Activated CD4-positive, alpha-beta T cell treated with anti-CD3 and anti-CD28 coated beads for 24 hours (primary cell): Measurements from ENCODE around the gene ADGRB2.

Experiments used
- DNase-seq, 2 donors: peaks; one replicate each; pipeline ENCODE4 v3.0.0-alpha.2; 2020; ENCODE audit warnings: low read depth in 2 of 2

Gene ADGRB2

GRCh38 chr1:31795801-31796621 is 31.9 kb upstream of the ADGRB2 start:
- no peak for DNase-seq

GRCh38 chr1:31795096-31795675 is 31.0 kb upstream of the ADGRB2 start:
- DNase-seq: no peak

GRCh38 chr1:31793586-31794285 is 29.6 kb upstream of the ADGRB2 start:
- no peak for DNase-seq

GRCh38 chr1:31793086-31793485 is 28.9 kb upstream of the ADGRB2 start:
- DNase-seq: no peak

GRCh38 chr1:31792541-31792940 is 28.4 kb upstream of the ADGRB2 start:
- no peak for DNase-seq

- no peak for DNase-seq
These were observed 28.0 kb upstream of the ADGRB2 start for GRCh38 chr1:31792116-31792515.

GRCh38 chr1:31791131-31791858 is 27.2 kb upstream of the ADGRB2 start:
- DNase-seq: no peak

GRCh38 chr1:31790641-31791091 is 26.5 kb upstream of the ADGRB2 start:
- DNase-seq: no peak

GRCh38 chr1:31790140-31790539 is 26.0 kb upstream of the ADGRB2 start:
- no peak for DNase-seq

- peak; percentile 96 to 99 for DNase-seq
These were observed 25.3 kb upstream of the ADGRB2 start for GRCh38 chr1:31789259-31790065.

- no peak for DNase-seq
These were observed 24.7 kb upstream of the ADGRB2 start for GRCh38 chr1:31788825-31789256.

GRCh38 chr1:31788138-31788824 is 24.1 kb upstream of the ADGRB2 start:
- DNase-seq: peak; percentile 85 to 95

- no peak for DNase-seq
These were observed 23.6 kb upstream of the ADGRB2 start for GRCh38 chr1:31787786-31788137.

GRCh38 chr1:31787261-31787660 is 23.1 kb upstream of the ADGRB2 start:
- DNase-seq: no peak

GRCh38 chr1:31786366-31787060 is 22.4 kb upstream of the ADGRB2 start:
- no peak for DNase-seq

GRCh38 chr1:31785947-31786290 is 21.8 kb upstream of the ADGRB2 start:
- no peak for DNase-seq

- no peak for DNase-seq
These were observed 21.1 kb upstream of the ADGRB2 start for GRCh38 chr1:31785020-31785946.

- DNase-seq: no peak
These were observed 20.3 kb upstream of the ADGRB2 start for GRCh38 chr1:31784356-31785019.
